GM12878 (cell line): ENCODE results near the gene MAGI2. TPM values are rescaled to one million over a fixed set of nuclear protein-coding genes. Genes with fewer than 3 reads are reported as not detected.

ENCODE experiments used
- ATAC-seq: fragments of 200-7000 bp; cut with Tn5 transposase; 3 replicates; pipeline ENCODE4 v1.9.1; 2020; ENCODE audit warnings: mild to moderate bottlenecking, moderate library complexity
- BruUV-seq: library from RNA; stranded (reverse); fragments of 400-500 nt; replicated peaks from 2 replicates; lab custom pipeline; 2021; lab: Mats Ljungman, UMichigan
- CTCF ChIA-PET: fragments of 300-600 bp; sonication (Branson Sonifier 250); formaldehyde crosslinking; extraction: SDS; loops from one replicate; lab custom pipeline; 2021; ENCODE audit warnings: inconsistent platforms; lab: Yijun Ruan, JAX
- POLR2A ChIA-PET: fragments of 350-600 bp; formaldehyde crosslinking; extraction: SDS; loops from one replicate; lab custom pipeline; 2021; ENCODE audit warnings: inconsistent platforms; lab: Charles Lee
- RAD21 ChIA-PET: fragments of 300-600 bp; sonication (Branson Sonifier 250); formaldehyde crosslinking; loops from one replicate; lab custom pipeline; 2023; ENCODE audit warnings: antibody characterized with exemption; ENCODE audit not compliant: unreplicated experiment; lab: Charles Lee
- SMC1A ChIA-PET: fragments of 300-600 bp; sonication (Branson Sonifier 250); formaldehyde crosslinking; loops from one replicate; lab custom pipeline; 2023; ENCODE audit not compliant: unreplicated experiment, uncharacterized antibody; lab: Charles Lee
- DNase-seq: peaks from one replicate; pipeline ENCODE4 v3.0.0-alpha.2; 2011; ENCODE audit warnings: low read depth, low spot score
- FAIRE-seq: peaks from 3 replicates; lab custom pipeline; 2011; peaks lifted over from hg19 to GRCh38; lab: Jason Lieb, UNC
- H2AFZ ChIP-seq: 2 replicates; pipeline ENCODE4 v1.6.0; 2011; ENCODE audit warnings: low read depth, low read length, control low read depth; ENCODE audit not compliant: control insufficient read depth
- H3K27ac ChIP-seq: 2 replicates; pipeline ENCODE4 v1.5.1; 2011; ENCODE audit warnings: control low read depth; ENCODE audit not compliant: control insufficient read depth, insufficient read depth
- H3K27me3 ChIP-seq, 2 experiments: replicated peaks in 1 of 2; 2 replicates each; pipeline versions ENCODE4 v1.6.0 to v1.6.1; 2011; ENCODE audit warnings: low read length in 1 of 2; ENCODE audit not compliant: control insufficient read depth in 2 of 2, insufficient read depth in 2 of 2
- H3K36me3 ChIP-seq, 2 experiments: 2 replicates each; pipeline ENCODE4 v1.5.1; 2011; ENCODE audit warnings: low read length in 1 of 2; ENCODE audit not compliant: control insufficient read depth in 2 of 2, insufficient read depth in 2 of 2
- H3K4me1 ChIP-seq: 2 replicates; pipeline ENCODE4 v1.6.1; 2011; ENCODE audit warnings: mild to moderate bottlenecking, low read length, moderate library complexity, mixed read lengths; ENCODE audit not compliant: control insufficient read depth, insufficient read depth
- H3K4me2 ChIP-seq: 2 replicates; pipeline ENCODE4 v1.6.0; 2011; ENCODE audit warnings: control low read depth; ENCODE audit not compliant: control insufficient read depth, insufficient read depth
- H3K4me3 ChIP-seq: fragments of 200-600 bp; sonication (generic); 2 replicates; pipeline ENCODE4 v1.5.1; 2016
- H3K79me2 ChIP-seq: 2 replicates; pipeline ENCODE4 v1.6.0; 2011; ENCODE audit warnings: low read length; ENCODE audit not compliant: control insufficient read depth, insufficient read depth
- H3K9ac ChIP-seq: 2 replicates; pipeline ENCODE4 v1.8.0; 2011; ENCODE audit warnings: low read length, control low read depth, mixed read lengths; ENCODE audit not compliant: control insufficient read depth, insufficient read depth
- H3K9me3 ChIP-seq: replicated peaks from 3 replicates; pipeline ENCODE4 v1.5.1; 2011; ENCODE audit warnings: mild to moderate bottlenecking, low read length; ENCODE audit not compliant: control insufficient read depth, insufficient read depth
- H4K20me1 ChIP-seq: 2 replicates; pipeline ENCODE4 v1.6.0; 2011; ENCODE audit not compliant: control insufficient read depth, insufficient read depth
- ASH2L ChIP-seq: fragments of 300-600, 200-600 bp; sonication (generic); IDR thresholded peaks from 2 replicates; pipeline ENCODE4 v1.6.1; 2017; ENCODE audit warnings: low read depth, mild to moderate bottlenecking, borderline replicate concordance
- CHD2 ChIP-seq: IDR thresholded peaks from 2 replicates; pipeline ENCODE4 v1.6.1; 2011; ENCODE audit warnings: low read depth, low read length, improper control_type of control experiment, borderline replicate concordance
- ELK1 ChIP-seq: IDR thresholded peaks from 2 replicates; pipeline ENCODE4 v1.6.1; 2012; ENCODE audit warnings: low read depth, low read length, improper control_type of control experiment
- HCFC1 ChIP-seq: fragments of 150-350 bp; IDR thresholded peaks from 2 replicates; pipeline ENCODE4 v1.6.1; 2014; ENCODE audit warnings: low read length
- IKZF2 ChIP-seq, 2 experiments: fragments of 450-650 bp; IDR thresholded peaks; 2 replicates each; pipeline ENCODE4 v1.6.1; 2017; ENCODE audit warnings: mild to moderate bottlenecking in 2 of 2, moderate library complexity in 2 of 2
- LARP7 ChIP-seq: fragments of 450-650 bp; IDR thresholded peaks from 2 replicates; pipeline ENCODE4 v1.6.1; 2017; ENCODE audit warnings: mild to moderate bottlenecking
- PKNOX1 ChIP-seq: fragments of 450-650 bp; IDR thresholded peaks from 2 replicates; pipeline ENCODE4 v1.6.1; 2016; ENCODE audit warnings: mild to moderate bottlenecking
- POLR2A ChIP-seq: IDR thresholded peaks from 2 replicates; pipeline ENCODE4 v1.6.1; 2011; ENCODE audit warnings: low read depth, mild to moderate bottlenecking, low read length
- SP1 ChIP-seq: IDR thresholded peaks from one replicate; pipeline ENCODE4 v1.6.1; 2011; ENCODE audit warnings: low read depth, low read length
- WGBS: methylation state at CpG from one replicate; pipeline ENCODE4 v1.1.6; 2016; ENCODE audit warnings: low lambda C conversion rate; ENCODE audit not compliant: insufficient replicate concordance, insufficient coverage; ENCODE audit errors: missing lambda C conversion rate; 5-methylcytosine and 5-hydroxymethylcytosine counted together
- in situ Hi-C: fragments of 300-500 bp; cut with MboI; formaldehyde crosslinking; loops from 9 replicates; pipeline ENCODE4 v1.14.3; 2018; ENCODE audit warnings: mixed read lengths
- intact Hi-C: fragments of 100-400 bp; cut with micrococcal nuclease; formaldehyde crosslinking; loops from one replicate; pipeline ENCODE4 v1.14.2; 2022; ENCODE audit not compliant: unreplicated experiment
- polyA plus RNA-seq, 11 experiments: library from polyadenylated mRNA; depleted of rRNA in 4 of 11; unstranded in 6 of 11; stranded (reverse) in 5 of 11; fragments of >200 nt; fragmentation: Nextera tagmentation in 4 of 11; fragmentation: Illumina TruSeq in 1 of 11; extraction: Ambion mirVana in 4 of 11; extraction: Trizol in 1 of 11; gene quantifications; 1 replicate in 1 of 11; 2 replicates in 10 of 11; pipeline versions ENCODE4 v1.2.1 to v1.2.3, GENCODE V29; 2011 to 2016; ENCODE audit warnings: inconsistent platforms in 2 of 11, missing spikeins in 2 of 11, low read depth in 1 of 11
- total RNA-seq, 4 experiments: library from RNA; depleted of rRNA in 3 of 4; stranded (reverse); fragments of >200 nt in 3 of 4; fragmentation: Illumina TruSeq in 1 of 4; extraction: Trizol in 1 of 4; gene quantifications; 2 replicates each; pipeline versions ENCODE4 v1.2.1 to v1.2.3, GENCODE V29; 2013 to 2021
- TF ChIP-seq, protein P1 (sequence below): fragments of 450-650 bp; IDR thresholded peaks from 2 replicates; pipeline ENCODE4 v1.6.1; 2018; ENCODE audit warnings: borderline replicate concordance, mild to moderate bottlenecking; ENCODE audit not compliant: partially characterized antibody

The MAGI2 gene
- total and polyA plus RNA-seq, 10 of the 15 experiments (the other 5 are each of a cell fraction or from before 2014, with no cell fraction given) = 0.01 to 0.31 (median 0.05) TPM; not detected in 2

GRCh38 chr7:78165454-78165853 is 1288.0 kb downstream of the MAGI2 start:
- Histone ChIP-seq H3K9me3 (no peaks in the 10 kb centered on the region), H3K27ac (no peak overlapping the region), H3K27me3 (no peaks in the 10 kb centered on the region), H2AFZ (no peak overlapping the region), H3K4me1 (no peaks in the 10 kb centered on the region), H3K79me2 (no peaks in the 10 kb centered on the region), H3K36me3 (no peaks in the 10 kb centered on the region), H4K20me1 (no peaks in the 10 kb centered on the region), H3K4me3 (no peak overlapping the region), H3K9ac (no peak overlapping the region), H3K4me2 (no peak overlapping the region)
- TF ChIP-seq, protein P1, sequence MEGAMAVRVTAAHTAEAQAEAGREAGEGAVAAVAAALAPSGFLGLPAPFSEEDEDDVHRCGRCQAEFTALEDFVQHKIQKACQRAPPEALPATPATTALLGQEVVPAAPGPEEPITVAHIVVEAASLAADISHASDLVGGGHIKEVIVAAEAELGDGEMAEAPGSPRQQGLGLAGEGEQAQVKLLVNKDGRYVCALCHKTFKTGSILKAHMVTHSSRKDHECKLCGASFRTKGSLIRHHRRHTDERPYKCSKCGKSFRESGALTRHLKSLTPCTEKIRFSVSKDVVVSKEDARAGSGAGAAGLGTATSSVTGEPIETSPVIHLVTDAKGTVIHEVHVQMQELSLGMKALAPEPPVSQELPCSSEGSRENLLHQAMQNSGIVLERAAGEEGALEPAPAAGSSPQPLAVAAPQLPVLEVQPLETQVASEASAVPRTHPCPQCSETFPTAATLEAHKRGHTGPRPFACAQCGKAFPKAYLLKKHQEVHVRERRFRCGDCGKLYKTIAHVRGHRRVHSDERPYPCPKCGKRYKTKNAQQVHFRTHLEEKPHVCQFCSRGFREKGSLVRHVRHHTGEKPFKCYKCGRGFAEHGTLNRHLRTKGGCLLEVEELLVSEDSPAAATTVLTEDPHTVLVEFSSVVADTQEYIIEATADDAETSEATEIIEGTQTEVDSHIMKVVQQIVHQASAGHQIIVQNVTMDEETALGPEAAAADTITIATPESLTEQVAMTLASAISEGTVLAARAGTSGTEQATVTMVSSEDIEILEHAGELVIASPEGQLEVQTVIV = no peak
- TF ChIP-seq ASH2L = no peak
- TF ChIP-seq PKNOX1 = no peak
- TF ChIP-seq HCFC1 = no peak
- TF ChIP-seq POLR2A = no peak
- no peak for TF ChIP-seq ELK1
- TF ChIP-seq LARP7 = no peak
- TF ChIP-seq CHD2 = no peak
- no peak for TF ChIP-seq SP1
- TF ChIP-seq IKZF2 (IDR thresholded peaks at IDR 0.05) = no peak
- ChIA-PET RAD21 (no interaction called here), SMC1A (no interaction called here), CTCF (no interaction called here), POLR2A (no interaction called here)
- FAIRE-seq (no peak), DNase-seq (no peak), ATAC-seq (no peak)
- intact Hi-C loops (no loop called here), in situ Hi-C loops (no loop called here)
- BruUV-seq = no TSS peak
- WGBS = 12% methylated on average over 5 of the region's 5 CpGs
